Endodermal cell (in vitro differentiated cells): Measurements from ENCODE around the gene ARSK. TPM values are rescaled to one million over a fixed set of nuclear protein-coding genes. Genes with fewer than 3 reads are reported as not detected.

ENCODE experiments used
- DNase-seq: peaks from one replicate; pipeline ENCODE4 v3.0.0-alpha.2; 2017
- H3K27ac ChIP-seq: 2 replicates; pipeline ENCODE4 v1.5.1; 2013; ENCODE audit warnings: mild to moderate bottlenecking, low read depth, low read length, moderate library complexity
- H3K27me3 ChIP-seq: 2 replicates; pipeline ENCODE4 v1.6.1; 2013; ENCODE audit warnings: mild to moderate bottlenecking, low read length, moderate library complexity; ENCODE audit not compliant: insufficient read depth, control insufficient read depth, poor library complexity, severe bottlenecking
- H3K36me3 ChIP-seq: 2 replicates; pipeline ENCODE4 v1.7.0; 2013; ENCODE audit warnings: mild to moderate bottlenecking, low read length, moderate library complexity; ENCODE audit not compliant: control insufficient read depth, insufficient read depth
- H3K4me1 ChIP-seq: one replicate; pipeline ENCODE4 v1.7.0; 2013; ENCODE audit warnings: low read length; ENCODE audit not compliant: control insufficient read depth, insufficient read depth
- H3K4me3 ChIP-seq: 2 replicates; pipeline ENCODE4 v1.5.1; 2013; ENCODE audit warnings: mild to moderate bottlenecking, low read length, moderate library complexity
- H3K9ac ChIP-seq: 2 replicates; pipeline ENCODE4 v1.6.1; 2013; ENCODE audit warnings: mild to moderate bottlenecking, low read length, moderate library complexity; ENCODE audit not compliant: poor library complexity, severe bottlenecking; ENCODE audit errors: extremely low read depth
- H3K9me3 ChIP-seq: 2 replicates; pipeline ENCODE4 v1.6.1; 2013; ENCODE audit warnings: mild to moderate bottlenecking, low read length, moderate library complexity; ENCODE audit not compliant: control insufficient read depth
- H3K27ac Mint-ChIP-seq: 2 replicates; pipeline ENCODE4 v1.8.0; 2020; ENCODE audit warnings: mixed read lengths
- H3K27me3 Mint-ChIP-seq: 2 replicates; pipeline ENCODE4 v1.8.0; 2021; ENCODE audit warnings: mild to moderate bottlenecking, mixed read lengths; ENCODE audit not compliant: insufficient read depth
- H3K36me3 Mint-ChIP-seq: 2 replicates; pipeline ENCODE4 v1.8.0; 2020; ENCODE audit warnings: low read depth, mixed read lengths
- H3K4me1 Mint-ChIP-seq: 2 replicates; pipeline ENCODE4 v1.8.0; 2020; ENCODE audit warnings: mixed read lengths
- H3K4me3 Mint-ChIP-seq: 2 replicates; pipeline ENCODE4 v1.8.0; 2020; ENCODE audit warnings: mild to moderate bottlenecking, moderate library complexity, mixed read lengths
- H3K9me3 Mint-ChIP-seq: 2 replicates; pipeline ENCODE4 v1.8.0; 2020; ENCODE audit warnings: mild to moderate bottlenecking, mixed read lengths
- WGBS, 2 experiments: methylation state at CpG; one replicate each; pipeline versions ENCODE4 v1.1.5 to v1.1.7; 2013; ENCODE audit warnings: missing lambda C conversion rate in 2 of 2, mixed read lengths in 1 of 2; ENCODE audit not compliant: insufficient coverage in 1 of 2, insufficient read length in 1 of 2; 5-methylcytosine and 5-hydroxymethylcytosine counted together
- total RNA-seq, 2 donors: library from RNA; stranded (reverse); fragmentation: NEBNext Ultra II Directional in 1 of 2; extraction: Animal tissue kit (Norgen Biotek cat#: 25700) in 1 of 2; gene quantifications; 2 replicates in 1 of 2; 3 replicates in 1 of 2; pipeline ENCODE4 v1.2.1, GENCODE V29; 2021
- TF ChIP-seq, protein P1 (sequence below): fragments of 200-600 bp; sonication (generic); conservative IDR thresholded peaks from 2 replicates; pipeline ENCODE4 v1.5.0; 2021; ENCODE audit warnings: antibody characterized with exemption, mild to moderate bottlenecking

The ARSK gene
- total RNA-seq, 2 donors from 2014 or later, result 11.7 to 13.5 TPM

DNA sequence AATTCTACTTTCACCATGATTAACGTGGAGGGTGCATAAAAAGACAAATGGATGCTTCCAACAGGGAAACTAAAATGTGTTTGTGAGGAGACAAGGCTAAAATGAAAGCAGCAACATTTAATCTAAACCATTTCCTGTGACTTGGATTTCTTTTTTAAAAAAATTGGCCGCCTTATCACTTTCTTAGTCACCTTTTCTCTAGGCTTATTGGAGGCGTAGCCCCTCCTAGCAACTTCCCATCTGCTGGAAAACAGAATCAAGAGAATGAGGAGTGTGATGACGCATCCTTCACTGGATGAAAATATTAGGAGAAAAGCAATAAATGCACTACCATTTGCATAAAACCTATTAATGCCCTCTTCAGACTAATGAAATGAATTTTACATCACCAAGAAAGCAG, 64.2 kb downstream of the ARSK start:
- TF ChIP-seq, protein P1, sequence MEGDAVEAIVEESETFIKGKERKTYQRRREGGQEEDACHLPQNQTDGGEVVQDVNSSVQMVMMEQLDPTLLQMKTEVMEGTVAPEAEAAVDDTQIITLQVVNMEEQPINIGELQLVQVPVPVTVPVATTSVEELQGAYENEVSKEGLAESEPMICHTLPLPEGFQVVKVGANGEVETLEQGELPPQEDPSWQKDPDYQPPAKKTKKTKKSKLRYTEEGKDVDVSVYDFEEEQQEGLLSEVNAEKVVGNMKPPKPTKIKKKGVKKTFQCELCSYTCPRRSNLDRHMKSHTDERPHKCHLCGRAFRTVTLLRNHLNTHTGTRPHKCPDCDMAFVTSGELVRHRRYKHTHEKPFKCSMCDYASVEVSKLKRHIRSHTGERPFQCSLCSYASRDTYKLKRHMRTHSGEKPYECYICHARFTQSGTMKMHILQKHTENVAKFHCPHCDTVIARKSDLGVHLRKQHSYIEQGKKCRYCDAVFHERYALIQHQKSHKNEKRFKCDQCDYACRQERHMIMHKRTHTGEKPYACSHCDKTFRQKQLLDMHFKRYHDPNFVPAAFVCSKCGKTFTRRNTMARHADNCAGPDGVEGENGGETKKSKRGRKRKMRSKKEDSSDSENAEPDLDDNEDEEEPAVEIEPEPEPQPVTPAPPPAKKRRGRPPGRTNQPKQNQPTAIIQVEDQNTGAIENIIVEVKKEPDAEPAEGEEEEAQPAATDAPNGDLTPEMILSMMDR, result no peak
- H3K9ac ChIP-seq, result no peak overlapping the region
- H3K36me3 Mint-ChIP-seq, result no peaks in the 10 kb centered on the region
- H3K9me3 Mint-ChIP-seq, result peaks cover 6% of the 10 kb centered on the region
- DNase-seq, result no peak
- H3K27ac Mint-ChIP-seq, result no peak overlapping the region
- H3K4me3 ChIP-seq, result no peak overlapping the region
- 92 to 100% methylated on average over 2 to 4 of the region's 4 CpGs for whole genome bisulfite sequencing, 2 experiments
- peaks cover 5% of the 10 kb centered on the region for H3K4me1 Mint-ChIP-seq
- peaks cover 7% of the 10 kb centered on the region for H3K9me3 ChIP-seq
- no peak overlapping the region for H3K27ac ChIP-seq
- H3K4me3 Mint-ChIP-seq, result no peak overlapping the region
- peaks cover 68% of the 10 kb centered on the region for H3K27me3 Mint-ChIP-seq
- no peaks in the 10 kb centered on the region for H3K36me3 ChIP-seq
- H3K4me1 ChIP-seq, result no peaks in the 10 kb centered on the region
- peaks cover 62% of the 10 kb centered on the region for H3K27me3 ChIP-seq

- peaks cover 71% of the 10 kb centered on the region for H3K27me3 Mint-ChIP-seq
These were observed 64.7 kb downstream of the ARSK start for GRCh38 chr5:95619514-95620029.

GRCh38 chr5:95620030-95620869, 65.3 kb downstream of the ARSK start, which contains the start of gene GPR150:
TSS of gene GPR150 (plus strand) at chr5:95620087. CDS start at chr5:95620276, 189 bp downstream.
- TF ChIP-seq, protein P1, result peak; percentile 32
- H3K9ac ChIP-seq, result peak within 1 kb of the TSS; percentile 11
- peak; percentile 85 for DNase-seq
- peaks cover 66% of the 10 kb centered on the region for H3K27me3 ChIP-seq
- Mint-ChIP-seq H3K27me3 (peaks cover 67% of the 10 kb centered on the region), H3K4me1 (peaks cover 5% of the 10 kb centered on the region), H3K27ac (no peak within 1 kb of the TSS), H3K36me3 (no peaks in the 10 kb centered on the region), H3K9me3 (no peaks in the 10 kb centered on the region), H3K4me3 (peak within 1 kb of the TSS; percentile 58)
- no peaks in the 10 kb centered on the region for H3K36me3 ChIP-seq
- WGBS, 2 experiments, result 2 to 3% methylated on average over 47 to 85 of the region's 85 CpGs
- no peaks in the 10 kb centered on the region for H3K9me3 ChIP-seq
- H3K27ac ChIP-seq, result no peak within 1 kb of the TSS
- H3K4me1 ChIP-seq, result no peaks in the 10 kb centered on the region
- peak within 1 kb of the TSS; percentile 74 for H3K4me3 ChIP-seq

More at GRCh38 chr5:95619514-95620029, 64.7 kb downstream of the ARSK start:
- peak; percentile 51 for DNase-seq
- Histone ChIP-seq H3K27ac (no peak overlapping the region), H3K27me3 (peaks cover 62% of the 10 kb centered on the region), H3K36me3 (no peaks in the 10 kb centered on the region), H3K4me3 (peak overlapping the region; percentile 74), H3K9me3 (peaks cover 3% of the 10 kb centered on the region), H3K4me1 (no peaks in the 10 kb centered on the region), H3K9ac (no peak overlapping the region)
- Mint-ChIP-seq H3K4me3 (peak overlapping the region; percentile 58), H3K27ac (no peak overlapping the region), H3K9me3 (peaks cover 5% of the 10 kb centered on the region), H3K4me1 (peaks cover 5% of the 10 kb centered on the region), H3K36me3 (no peaks in the 10 kb centered on the region)
- 18 to 24% methylated on average over 18 to 19 of the region's 19 CpGs for WGBS, 2 experiments
- TF ChIP-seq, protein P1, result no peak
